Sigmoid colon (tissue), 4 donors: ENCODE measurements around the gene SSR3.

ENCODE experiments used
- EP300 ChIP-seq, 4 donors: sonication (generic); formaldehyde crosslinking; IDR thresholded peaks; one replicate each; pipeline ENCODE4 v1.6.1; 2017; ENCODE audit warnings: antibody characterized with exemption in 4 of 4
- POLR2A ChIP-seq, 2 donors: fragments of 450-650 bp; IDR thresholded peaks; one replicate each; pipeline ENCODE4 v1.6.1; 2016; ENCODE audit warnings: antibody characterized with exemption in 2 of 2, mild to moderate bottlenecking in 2 of 2, moderate library complexity in 2 of 2

GRCh38 chr3:156563900-156564682 lies 9.2 kb upstream of the SSR3 start:
- TF ChIP-seq POLR2A (IDR thresholded peaks at IDR 0.05) (no peak), EP300 (IDR thresholded peaks at IDR 0.05) (no peak)
